Ovary (tissue), 9 donors: ENCODE data around the gene MPND. TPM values are rescaled to one million over a fixed set of nuclear protein-coding genes. Genes with fewer than 3 reads are reported as not detected.

Source experiments
- DNase-seq, 5 donors: peaks; one replicate each; pipeline ENCODE4 v3.0.0-alpha.2; 2019 to 2020
- H3K27ac ChIP-seq, 2 donors: fragments of 200-600 bp; one replicate each; pipeline versions ENCODE4 v1.5.1 to v1.8.0; 2019 to 2022
- H3K27me3 ChIP-seq: fragments of 200-600 bp; one replicate; pipeline ENCODE4 v1.8.0; 2022
- H3K36me3 ChIP-seq: fragments of 200-600 bp; sonication (generic); one replicate; pipeline ENCODE4 v1.5.1; 2019
- H3K4me1 ChIP-seq: one replicate; pipeline ENCODE4 v1.8.1; 2013; ENCODE audit warnings: mild to moderate bottlenecking, moderate library complexity; ENCODE audit not compliant: insufficient read depth
- H3K4me3 ChIP-seq: fragments of 200-600 bp; sonication (generic); one replicate; pipeline ENCODE4 v1.5.1; 2017
- H3K9me3 ChIP-seq, 2 donors: fragments of 200-600 bp in 1 of 2; sonication (generic) in 1 of 2; one replicate each; pipeline versions ENCODE4 v1.5.1 to v1.8.1; 2013 to 2019; ENCODE audit warnings: mild to moderate bottlenecking in 1 of 2, moderate library complexity in 1 of 2
- EP300 ChIP-seq: sonication (generic); formaldehyde crosslinking; IDR thresholded peaks from one replicate; pipeline ENCODE4 v1.6.1; 2017; ENCODE audit warnings: antibody characterized with exemption
- POLR2A ChIP-seq: fragments of 450-650 bp; IDR thresholded peaks from one replicate; pipeline ENCODE4 v1.6.1; 2017; ENCODE audit warnings: antibody characterized with exemption, mild to moderate bottlenecking, moderate library complexity
- WGBS, 3 donors: extraction: QIAGEN DNeasy Blood & Tissue Kit in 1 of 3; methylation state at CpG; one replicate each; pipeline versions ENCODE4 v1.1.5 to v1.1.7; 2013 to 2017; 5-methylcytosine and 5-hydroxymethylcytosine counted together
- intact Hi-C, 4 donors: fragments of 100-400 bp; cut with DNase I; formaldehyde crosslinking; loops; one replicate each; pipeline versions ENCODE4 v1.11.0 to v1.15.1; 2022 to 2023
- polyA plus RNA-seq, 2 donors: library from polyadenylated mRNA; stranded (reverse); fragments of 200-250 nt in 1 of 2; fragments of 350-450 nt in 1 of 2; fragmentation: Illumina TruSeq in 1 of 2; extraction: RNeasy Lipid Tissue Mini Kit (QIAGEN cat#74804) in 1 of 2; gene quantifications; one replicate each; pipeline ENCODE4 v1.2.3, GENCODE V29; 2013 to 2014
- total RNA-seq, 7 donors: library from RNA; depleted of rRNA in 2 of 7; stranded (reverse); fragments of >200 nt in 2 of 7; fragmentation: NEBNext Ultra II Directional in 3 of 7; extraction: Animal tissue kit (Norgen Biotek cat#: 25700) in 3 of 7; gene quantifications; one replicate each; pipeline versions ENCODE4 v1.1.0 to v1.2.4, GENCODE V29; 2016 to 2023
- TF ChIP-seq, protein P1 (sequence below), 3 donors: fragments of 450-650 bp in 2 of 3; fragments of 200-600 bp in 1 of 3; IDR thresholded peaks; one replicate each; pipeline versions ENCODE4 v1.5.1 to v1.8.0; 2016 to 2022; ENCODE audit warnings: antibody characterized with exemption in 3 of 3, mild to moderate bottlenecking in 1 of 3
- donor health status: DM: no; HTN: no; CAD: no; lungs with moderate emphysema.
- donor health status: DM: no; HTN: no; CAD: no.
- donor health status: Bipolar disorder and iron deficiency.
- donor health status: DM: yes; HTN: yes; CAD: no.
- donor health status: DM: no; HTN: no; CAD: no.
- donor health status: DM: yes; HTN: yes; CAD: no.

The MPND gene
- total and polyA plus RNA-seq, 9 donors = 2.4 to 31.1 (median 15.1) TPM

DNA sequence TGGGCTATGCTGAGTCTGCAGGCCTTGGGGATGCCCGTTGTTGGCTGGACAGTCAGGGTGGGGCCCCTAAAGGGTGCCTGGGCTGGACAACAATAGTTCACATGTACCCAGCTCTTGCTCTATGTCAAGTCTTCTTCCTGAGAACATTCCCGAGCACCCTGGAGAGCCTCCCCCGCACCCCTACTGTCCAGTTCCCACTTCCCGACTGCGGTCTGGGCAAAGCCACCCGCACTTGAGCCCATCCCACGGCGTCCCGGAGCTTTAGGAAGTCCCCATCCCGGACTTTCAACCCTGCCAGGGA, 1.1 kb upstream of the MPND start:
- H3K4me3 ChIP-seq = peak overlapping the region; percentile 48
- 0 to 2% (median 1%) methylated on average over 10 of the region's 10 CpGs for WGBS, 3 donors
- intact Hi-C loops = loop anchor here in 2 of 4 donors (5.0 to 10.0 kb wide), 2 partner anchors 60 to 77 kb away; partner anchors contain the start of genes CHAF1A (in 1 of the 2) and SH3GL1 (in 1 of the 2)
- no peaks in the 10 kb centered on the region for H3K27me3 ChIP-seq
- no peak for DNase-seq
- TF ChIP-seq EP300 (no peak), POLR2A (no peak)
- TF ChIP-seq, protein P1, sequence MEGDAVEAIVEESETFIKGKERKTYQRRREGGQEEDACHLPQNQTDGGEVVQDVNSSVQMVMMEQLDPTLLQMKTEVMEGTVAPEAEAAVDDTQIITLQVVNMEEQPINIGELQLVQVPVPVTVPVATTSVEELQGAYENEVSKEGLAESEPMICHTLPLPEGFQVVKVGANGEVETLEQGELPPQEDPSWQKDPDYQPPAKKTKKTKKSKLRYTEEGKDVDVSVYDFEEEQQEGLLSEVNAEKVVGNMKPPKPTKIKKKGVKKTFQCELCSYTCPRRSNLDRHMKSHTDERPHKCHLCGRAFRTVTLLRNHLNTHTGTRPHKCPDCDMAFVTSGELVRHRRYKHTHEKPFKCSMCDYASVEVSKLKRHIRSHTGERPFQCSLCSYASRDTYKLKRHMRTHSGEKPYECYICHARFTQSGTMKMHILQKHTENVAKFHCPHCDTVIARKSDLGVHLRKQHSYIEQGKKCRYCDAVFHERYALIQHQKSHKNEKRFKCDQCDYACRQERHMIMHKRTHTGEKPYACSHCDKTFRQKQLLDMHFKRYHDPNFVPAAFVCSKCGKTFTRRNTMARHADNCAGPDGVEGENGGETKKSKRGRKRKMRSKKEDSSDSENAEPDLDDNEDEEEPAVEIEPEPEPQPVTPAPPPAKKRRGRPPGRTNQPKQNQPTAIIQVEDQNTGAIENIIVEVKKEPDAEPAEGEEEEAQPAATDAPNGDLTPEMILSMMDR (IDR thresholded peaks at IDR 0.05) = no peak
- H3K9me3 ChIP-seq = no peaks in the 10 kb centered on the region
- peak overlapping the region; percentile 62 to 86 for H3K27ac ChIP-seq
- no peaks in the 10 kb centered on the region for H3K36me3 ChIP-seq
- peaks cover 9% of the 10 kb centered on the region for H3K4me1 ChIP-seq

DNA sequence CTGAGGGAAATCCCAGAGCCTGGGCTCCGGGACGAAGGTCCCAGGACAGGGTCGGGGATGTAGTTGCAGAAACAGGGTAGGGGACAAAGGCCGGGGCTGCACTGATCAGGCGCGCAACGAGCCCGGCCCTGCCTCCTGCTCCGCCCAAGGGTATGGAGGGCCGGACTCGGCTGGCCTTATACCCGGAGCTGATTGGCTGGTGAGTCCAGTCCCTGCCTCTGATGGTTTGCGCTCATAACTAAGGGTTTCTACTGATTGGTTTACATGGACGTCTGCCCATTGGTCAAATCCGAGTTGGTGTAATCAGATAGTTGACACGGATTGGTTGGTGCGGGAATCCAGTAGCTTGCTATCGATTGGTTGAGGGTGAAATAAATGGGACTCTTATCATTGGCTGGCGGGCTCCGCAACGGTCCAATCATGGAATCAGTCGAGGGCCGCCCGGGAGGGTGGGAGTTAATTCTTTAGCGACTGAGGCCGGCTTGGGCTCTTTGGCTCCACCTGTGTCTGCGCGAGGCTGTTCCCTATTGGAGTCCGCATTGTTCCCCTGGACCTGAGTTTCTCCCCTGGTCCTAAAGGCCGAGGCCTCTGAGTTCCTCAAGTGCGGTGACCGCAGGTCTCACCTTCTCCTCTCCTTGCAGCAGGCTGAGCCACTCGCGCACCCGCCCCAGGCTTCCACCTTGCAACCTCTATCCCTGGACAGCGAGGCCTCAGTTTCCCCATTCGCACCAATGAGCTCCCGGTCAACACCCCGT, 570 bp upstream of the MPND start:
- peak; percentile 93 to 97 (median 95) for DNase-seq
- Histone ChIP-seq H3K27me3 (no peaks in the 10 kb centered on the region), H3K9me3 (no peaks in the 10 kb centered on the region), H3K27ac (peak overlapping the region; percentile 83 to 86), H3K4me1 (peaks cover 9% of the 10 kb centered on the region), H3K36me3 (no peaks in the 10 kb centered on the region), H3K4me3 (peak overlapping the region; percentile 72)
- 0 to 1% (median 1%) methylated on average over 38 to 39 of the region's 39 CpGs for WGBS, 3 donors
- intact Hi-C loops = loop anchor here in 2 of 4 donors (5.0 to 10.0 kb wide), 2 partner anchors 60 to 78 kb away; partner anchors contain the start of genes CHAF1A (in 1 of the 2) and SH3GL1 (in 1 of the 2)
- TF ChIP-seq, protein P1 (IDR thresholded peaks at IDR 0.05) = no peak
- TF ChIP-seq POLR2A = peak; percentile 96

DNA sequence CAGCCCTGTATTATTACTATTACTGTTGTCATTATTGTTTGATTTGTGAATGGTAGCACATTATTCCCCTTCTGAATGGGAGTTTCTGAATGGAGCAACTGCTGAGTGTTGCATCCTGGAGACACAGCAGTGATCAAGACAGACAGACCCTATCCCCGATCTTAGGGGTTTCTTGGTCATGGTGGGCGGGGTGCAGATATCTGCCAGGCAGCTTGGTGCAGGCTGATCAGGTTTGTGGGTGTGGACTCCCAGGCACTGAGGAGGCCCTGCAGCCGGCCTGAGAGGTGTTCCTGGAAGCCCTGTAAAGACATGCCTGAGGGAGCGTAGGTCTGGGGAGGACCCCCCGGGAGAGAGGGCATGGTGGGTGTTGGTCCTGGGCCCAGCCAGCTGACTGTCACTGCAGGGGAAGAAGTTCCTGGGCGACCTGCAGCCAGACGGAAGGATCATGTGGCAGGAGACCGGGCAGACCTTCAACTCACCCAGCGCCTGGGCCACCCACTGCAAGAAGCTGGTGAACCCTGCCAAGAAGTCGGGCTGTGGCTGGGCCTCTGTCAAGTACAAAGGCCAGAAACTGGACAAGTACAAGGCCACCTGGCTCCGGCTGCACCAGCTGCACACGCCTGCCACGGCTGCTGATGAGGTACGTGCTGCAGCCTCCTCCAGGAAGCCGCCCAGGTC, 2.1 kb downstream of the MPND start:
- Histone ChIP-seq H3K9me3 (no peaks in the 10 kb centered on the region), H3K27me3 (no peaks in the 10 kb centered on the region), H3K4me1 (peaks cover 5% of the 10 kb centered on the region), H3K27ac (no peak overlapping the region), H3K4me3 (no peak overlapping the region), H3K36me3 (no peaks in the 10 kb centered on the region)
- WGBS, 3 donors = 72 to 86% (median 82%) methylated on average over 15 of the region's 15 CpGs
- no peak for TF ChIP-seq EP300
- peak in 1 of 5 donors; percentile 24 for DNase-seq
- intact Hi-C loops = loop anchor here in 1 of 4 donors (10.0 kb wide), 1 partner anchor 81 kb away; no protein-coding TSS in a partner anchor

DNA sequence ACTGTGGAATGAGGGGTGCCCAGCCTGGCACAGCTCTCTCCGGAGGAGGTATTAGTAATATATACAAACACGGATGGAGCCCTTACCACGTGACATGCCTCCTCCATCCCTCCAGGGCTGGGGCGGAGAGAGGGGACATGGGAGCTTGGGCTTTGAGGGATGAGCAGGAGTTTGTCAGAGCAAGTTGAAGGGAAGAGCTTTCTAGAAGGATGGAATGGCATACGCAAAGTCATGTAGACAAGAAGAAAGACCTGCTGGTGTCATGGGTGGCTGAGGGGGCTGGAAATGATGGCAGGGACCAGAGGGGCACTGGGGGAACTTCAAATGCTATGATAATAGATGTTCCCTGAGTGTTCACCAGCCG, 2.6 kb downstream of the MPND start:
- intact Hi-C loops = loop anchor here in 1 of 4 donors (10.0 kb wide), 1 partner anchor 81 kb away; no protein-coding TSS in a partner anchor
- H3K27me3 ChIP-seq = no peaks in the 10 kb centered on the region
- H3K9me3 ChIP-seq = no peaks in the 10 kb centered on the region
- 87 to 90% (median 89%) methylated on average over 6 of the region's 6 CpGs for WGBS, 3 donors
- H3K27ac ChIP-seq = no peak overlapping the region
- peaks cover 5% of the 10 kb centered on the region for H3K4me1 ChIP-seq
- H3K4me3 ChIP-seq = no peak overlapping the region
- no peaks in the 10 kb centered on the region for H3K36me3 ChIP-seq
- TF ChIP-seq POLR2A (no peak), EP300 (no peak)
- TF ChIP-seq, protein P1 (IDR thresholded peaks at IDR 0.05) = no peak
- no peak for DNase-seq
